HG02884 (cell line): ENCODE data around the gene DLX5.

ENCODE experiments used
- ATAC-seq: cut with Tn5 transposase; IDR thresholded peaks from one replicate; pipeline ENCODE4 v1.9.1; 2021; ENCODE audit warnings: mild to moderate bottlenecking, moderate library complexity; ENCODE audit not compliant: unreplicated experiment

Gene DLX5

GRCh38 chr7:96992192-96993005 is 32.2 kb downstream of the DLX5 start:
- no peak for ATAC-seq

GRCh38 chr7:96991546-96992191 is 33.0 kb downstream of the DLX5 start:
- ATAC-seq = no peak

- ATAC-seq = no peak
Observed at GRCh38 chr7:96989859-96990317, 34.7 kb downstream of the DLX5 start.

GRCh38 chr7:96989241-96989858 is 35.3 kb downstream of the DLX5 start:
- no peak for ATAC-seq

- ATAC-seq = no peak
Observed at GRCh38 chr7:96987719-96988118, 36.9 kb downstream of the DLX5 start.

GRCh38 chr7:96986901-96987300 is 37.7 kb downstream of the DLX5 start:
- no peak for ATAC-seq

- no peak for ATAC-seq
Observed at GRCh38 chr7:96985992-96986391, 38.6 kb downstream of the DLX5 start.

- no peak for ATAC-seq
Observed at GRCh38 chr7:96982586-96982985, 42.0 kb downstream of the DLX5 start.

GRCh38 chr7:96979551-96980276 is 44.9 kb downstream of the DLX5 start:
- ATAC-seq = no peak

GRCh38 chr7:96977445-96977844 is 47.2 kb downstream of the DLX5 start:
- no peak for ATAC-seq

- ATAC-seq = no peak
Observed at GRCh38 chr7:96976106-96976505, 48.5 kb downstream of the DLX5 start.

- ATAC-seq = no peak
Observed at GRCh38 chr7:96973986-96974385, 50.6 kb downstream of the DLX5 start.

- no peak for ATAC-seq
Observed at GRCh38 chr7:96970739-96971138, 53.9 kb downstream of the DLX5 start.
